ENCODE data around the gene HLCS. TPM values are rescaled to one million over a fixed set of nuclear protein-coding genes. Genes with fewer than 3 reads are reported as not detected.

HLCS gene
- total and polyA plus RNA-seq, 2 donors (not counting 3 experiments of a cell fraction or from before 2014, with no cell fraction given) = 6.7 to 17.2 TPM

DNA sequence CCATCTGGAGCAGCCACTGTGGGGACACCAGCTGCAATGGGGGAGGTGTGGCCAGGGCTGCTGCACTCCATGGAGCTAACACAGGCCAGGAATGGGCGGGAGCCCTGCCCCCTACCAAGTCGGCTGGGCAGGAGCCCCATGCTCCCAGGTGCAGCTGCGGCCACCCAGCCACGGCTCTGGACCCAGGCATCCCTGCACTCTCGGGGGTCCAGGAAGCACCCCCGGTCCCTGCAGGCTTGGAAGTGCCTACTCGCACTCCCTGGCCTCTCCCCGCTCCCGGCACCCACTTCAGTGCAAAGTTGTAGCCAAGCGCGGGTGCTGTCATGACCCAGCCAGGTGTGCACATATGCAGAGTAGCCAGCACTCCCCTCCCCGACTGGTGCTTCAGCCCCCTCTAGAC, 91.8 kb downstream of the HLCS start:
- Histone ChIP-seq H3K27me3 (ENCODE audit: control insufficient read depth in 2 of 2, insufficient read depth in 2 of 2, low read length in 2 of 2) (no peaks in the 10 kb centered on the region), H3K4me3 (replicated peaks in 1 of 3; ENCODE audit: insufficient read depth in 1 of 3, low read depth in 1 of 3, low read length in 3 of 3) (no peak overlapping the region), H3K9ac (replicated peaks; ENCODE audit: extremely low read depth, insufficient read depth, low read length) (no peak overlapping the region), H3K27ac (ENCODE audit: insufficient read depth, low read depth, low read length) (no peak overlapping the region), H3K9me1 (replicated peaks; ENCODE audit: control insufficient read depth, extremely low read depth, insufficient read depth, low read length) (no peaks in the 10 kb centered on the region), H3K4me1 (ENCODE audit: control insufficient read depth, extremely low read depth, insufficient read depth, low read length) (no peaks in the 10 kb centered on the region), H3K9me3 (replicated peaks; ENCODE audit: control insufficient read depth, insufficient read depth, low read length) (no peaks in the 10 kb centered on the region), H3K36me3 (ENCODE audit: control insufficient read depth in 2 of 2, extremely low read depth in 1 of 2, insufficient read depth in 2 of 2, low read length in 2 of 2) (no peaks in the 10 kb centered on the region), H4K20me1 (replicated peaks; ENCODE audit: control insufficient read depth, extremely low read depth, insufficient read depth, low read length) (no peaks in the 10 kb centered on the region), H3K79me2 (ENCODE audit: control insufficient read depth, insufficient read depth, low read length) (no peaks in the 10 kb centered on the region), H3K4me2 (ENCODE audit: insufficient read depth, low read length) (no peak overlapping the region), H2AFZ (ENCODE audit: low read depth, low read length) (no peak overlapping the region)
- no TSS peak for BruUV-seq (replicated peaks)
- FAIRE-seq = no peak
- intact Hi-C loops (cut with micrococcal nuclease) (no loop called here), dilution Hi-C loops (cut with MboI; ENCODE audit: extremely low pct_ligation_motif_present, low sequenced_read_pairs) (no loop called here)
- ChIA-PET POLR2A (no interaction called here), CTCF (interaction anchor here (1.4 kb wide), 1 partner anchor 20 kb away, joined by 3 read pairs; no protein-coding TSS in a partner anchor)
- TF ChIP-seq POLR2A (IDR thresholded peaks at IDR 0.05; ENCODE audit: low read depth, low read length) = no peak
- no peak for DNase-seq (ENCODE audit: low read depth, low spot score)

DNA sequence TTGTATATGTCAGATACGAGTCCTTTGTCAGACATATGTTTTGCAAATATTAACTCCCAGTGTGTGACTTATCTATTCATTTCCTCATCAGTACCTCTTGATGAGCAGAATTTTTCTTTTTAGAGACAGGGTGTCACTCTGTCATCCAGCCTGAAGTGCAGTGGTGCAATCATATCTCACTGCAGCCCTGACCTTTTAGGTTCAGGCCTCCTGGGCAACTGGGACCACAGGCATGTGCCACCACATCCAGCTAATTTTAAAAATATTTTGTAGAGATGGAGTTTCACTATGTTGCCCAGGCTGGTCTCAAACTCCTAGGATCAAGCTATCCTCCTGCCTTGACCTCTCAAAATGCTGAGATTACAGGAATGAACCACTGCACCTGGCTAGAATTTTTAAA, 93.0 kb downstream of the HLCS start:
- H3K27ac ChIP-seq (ENCODE audit: insufficient read depth, low read depth, low read length) = no peak overlapping the region

More for the DNA sequence above, 93.0 kb downstream of the HLCS start:
- dilution Hi-C loops (cut with MboI; ENCODE audit: extremely low pct_ligation_motif_present, low sequenced_read_pairs) (no loop called here), intact Hi-C loops (cut with micrococcal nuclease) (no loop called here)
- no peak for TF ChIP-seq FOS (IDR thresholded peaks at IDR 0.05; ENCODE audit: borderline replicate concordance, insufficient read depth, low read length)
- TF ChIP-seq, protein P1, sequence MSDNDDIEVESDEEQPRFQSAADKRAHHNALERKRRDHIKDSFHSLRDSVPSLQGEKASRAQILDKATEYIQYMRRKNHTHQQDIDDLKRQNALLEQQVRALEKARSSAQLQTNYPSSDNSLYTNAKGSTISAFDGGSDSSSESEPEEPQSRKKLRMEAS (IDR thresholded peaks at IDR 0.05; ENCODE audit: insufficient read depth, insufficient read length) = no peak
- TF ChIP-seq GATA2 (IDR thresholded peaks at IDR 0.05; ENCODE audit: insufficient read depth, insufficient read length, low read depth, low read length) = no peak
- TF ChIP-seq EZH2 (IDR thresholded peaks at IDR 0.05; ENCODE audit: borderline replicate concordance, low read depth, low read length, severe bottlenecking) = no peak
- no peak for TF ChIP-seq JUN (IDR thresholded peaks at IDR 0.05; ENCODE audit: borderline replicate concordance, insufficient read depth, insufficient read length, low read depth)
- TF ChIP-seq, protein P2, sequence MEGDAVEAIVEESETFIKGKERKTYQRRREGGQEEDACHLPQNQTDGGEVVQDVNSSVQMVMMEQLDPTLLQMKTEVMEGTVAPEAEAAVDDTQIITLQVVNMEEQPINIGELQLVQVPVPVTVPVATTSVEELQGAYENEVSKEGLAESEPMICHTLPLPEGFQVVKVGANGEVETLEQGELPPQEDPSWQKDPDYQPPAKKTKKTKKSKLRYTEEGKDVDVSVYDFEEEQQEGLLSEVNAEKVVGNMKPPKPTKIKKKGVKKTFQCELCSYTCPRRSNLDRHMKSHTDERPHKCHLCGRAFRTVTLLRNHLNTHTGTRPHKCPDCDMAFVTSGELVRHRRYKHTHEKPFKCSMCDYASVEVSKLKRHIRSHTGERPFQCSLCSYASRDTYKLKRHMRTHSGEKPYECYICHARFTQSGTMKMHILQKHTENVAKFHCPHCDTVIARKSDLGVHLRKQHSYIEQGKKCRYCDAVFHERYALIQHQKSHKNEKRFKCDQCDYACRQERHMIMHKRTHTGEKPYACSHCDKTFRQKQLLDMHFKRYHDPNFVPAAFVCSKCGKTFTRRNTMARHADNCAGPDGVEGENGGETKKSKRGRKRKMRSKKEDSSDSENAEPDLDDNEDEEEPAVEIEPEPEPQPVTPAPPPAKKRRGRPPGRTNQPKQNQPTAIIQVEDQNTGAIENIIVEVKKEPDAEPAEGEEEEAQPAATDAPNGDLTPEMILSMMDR (IDR thresholded peaks at IDR 0.05; ENCODE audit: extremely low read depth in 1 of 2, insufficient read depth in 1 of 2, low read depth in 1 of 2, low read length in 2 of 2) = no peak
- no peak for TF ChIP-seq POLR2A (IDR thresholded peaks at IDR 0.05; ENCODE audit: low read depth, low read length)
- no peak for TF ChIP-seq POLR2AphosphoS5 (IDR thresholded peaks at IDR 0.05; ENCODE audit: insufficient read depth, low read depth, low read length)
- TF ChIP-seq MYC (IDR thresholded peaks at IDR 0.05; ENCODE audit: low read depth, low read length) = no peak
- H3K79me2 ChIP-seq (ENCODE audit: control insufficient read depth, insufficient read depth, low read length) = no peaks in the 10 kb centered on the region
- H3K9me1 ChIP-seq (replicated peaks; ENCODE audit: control insufficient read depth, extremely low read depth, insufficient read depth, low read length) = no peaks in the 10 kb centered on the region
- ChIA-PET POLR2A (no interaction called here), CTCF (interaction anchor here (1.4 kb wide), 1 partner anchor 19 kb away, joined by 3 read pairs; no protein-coding TSS in a partner anchor)
- no peaks in the 10 kb centered on the region for H3K27me3 ChIP-seq (ENCODE audit: control insufficient read depth in 2 of 2, insufficient read depth in 2 of 2, low read length in 2 of 2)
- FAIRE-seq = no peak
- H3K9me3 ChIP-seq (replicated peaks; ENCODE audit: control insufficient read depth, insufficient read depth, low read length) = no peaks in the 10 kb centered on the region
- H2AFZ ChIP-seq (ENCODE audit: low read depth, low read length) = no peak overlapping the region
- H3K36me3 ChIP-seq (ENCODE audit: control insufficient read depth in 2 of 2, extremely low read depth in 1 of 2, insufficient read depth in 2 of 2, low read length in 2 of 2) = no peaks in the 10 kb centered on the region
- H3K4me2 ChIP-seq (ENCODE audit: insufficient read depth, low read length) = no peak overlapping the region
- H3K4me3 ChIP-seq (replicated peaks in 1 of 3; ENCODE audit: insufficient read depth in 1 of 3, low read depth in 1 of 3, low read length in 3 of 3) = no peak overlapping the region
- no peaks in the 10 kb centered on the region for H4K20me1 ChIP-seq (replicated peaks; ENCODE audit: control insufficient read depth, extremely low read depth, insufficient read depth, low read length)
- H3K9ac ChIP-seq (replicated peaks; ENCODE audit: extremely low read depth, insufficient read depth, low read length) = no peak overlapping the region
- BruUV-seq (replicated peaks) = no TSS peak
- no peak for DNase-seq (ENCODE audit: low read depth, low spot score)
- H3K4me1 ChIP-seq (ENCODE audit: control insufficient read depth, extremely low read depth, insufficient read depth, low read length) = no peaks in the 10 kb centered on the region

Data from endothelial cell of umbilical vein (primary cell).